GM12878 (cell line): ENCODE results near the gene OR8A1. TPM values are rescaled to one million over a fixed set of nuclear protein-coding genes. Genes with fewer than 3 reads are reported as not detected.

ENCODE experiments used
- ATAC-seq: fragments of 200-7000 bp; cut with Tn5 transposase; 3 replicates; pipeline ENCODE4 v1.9.1; 2020; ENCODE audit warnings: mild to moderate bottlenecking, moderate library complexity
- BruUV-seq: library from RNA; stranded (reverse); fragments of 400-500 nt; replicated peaks from 2 replicates; lab custom pipeline; 2021; lab: Mats Ljungman, UMichigan
- CTCF ChIA-PET: fragments of 300-600 bp; sonication (Branson Sonifier 250); formaldehyde crosslinking; extraction: SDS; loops from one replicate; lab custom pipeline; 2021; ENCODE audit warnings: inconsistent platforms; lab: Yijun Ruan, JAX
- POLR2A ChIA-PET: fragments of 350-600 bp; formaldehyde crosslinking; extraction: SDS; loops from one replicate; lab custom pipeline; 2021; ENCODE audit warnings: inconsistent platforms; lab: Charles Lee
- RAD21 ChIA-PET: fragments of 300-600 bp; sonication (Branson Sonifier 250); formaldehyde crosslinking; loops from one replicate; lab custom pipeline; 2023; ENCODE audit warnings: antibody characterized with exemption; ENCODE audit not compliant: unreplicated experiment; lab: Charles Lee
- SMC1A ChIA-PET: fragments of 300-600 bp; sonication (Branson Sonifier 250); formaldehyde crosslinking; loops from one replicate; lab custom pipeline; 2023; ENCODE audit not compliant: unreplicated experiment, uncharacterized antibody; lab: Charles Lee
- DNase-seq: peaks from one replicate; pipeline ENCODE4 v3.0.0-alpha.2; 2011; ENCODE audit warnings: low read depth, low spot score
- FAIRE-seq: peaks from 3 replicates; lab custom pipeline; 2011; peaks lifted over from hg19 to GRCh38; lab: Jason Lieb, UNC
- H2AFZ ChIP-seq: 2 replicates; pipeline ENCODE4 v1.6.0; 2011; ENCODE audit warnings: low read depth, low read length, control low read depth; ENCODE audit not compliant: control insufficient read depth
- H3K27ac ChIP-seq: 2 replicates; pipeline ENCODE4 v1.5.1; 2011; ENCODE audit warnings: control low read depth; ENCODE audit not compliant: control insufficient read depth, insufficient read depth
- H3K27me3 ChIP-seq, 2 experiments: replicated peaks in 1 of 2; 2 replicates each; pipeline versions ENCODE4 v1.6.0 to v1.6.1; 2011; ENCODE audit warnings: low read length in 1 of 2; ENCODE audit not compliant: control insufficient read depth in 2 of 2, insufficient read depth in 2 of 2
- H3K36me3 ChIP-seq, 2 experiments: 2 replicates each; pipeline ENCODE4 v1.5.1; 2011; ENCODE audit warnings: low read length in 1 of 2; ENCODE audit not compliant: control insufficient read depth in 2 of 2, insufficient read depth in 2 of 2
- H3K4me1 ChIP-seq: 2 replicates; pipeline ENCODE4 v1.6.1; 2011; ENCODE audit warnings: mild to moderate bottlenecking, low read length, moderate library complexity, mixed read lengths; ENCODE audit not compliant: control insufficient read depth, insufficient read depth
- H3K4me2 ChIP-seq: 2 replicates; pipeline ENCODE4 v1.6.0; 2011; ENCODE audit warnings: control low read depth; ENCODE audit not compliant: control insufficient read depth, insufficient read depth
- H3K4me3 ChIP-seq: fragments of 200-600 bp; sonication (generic); 2 replicates; pipeline ENCODE4 v1.5.1; 2016
- H3K79me2 ChIP-seq: 2 replicates; pipeline ENCODE4 v1.6.0; 2011; ENCODE audit warnings: low read length; ENCODE audit not compliant: control insufficient read depth, insufficient read depth
- H3K9ac ChIP-seq: 2 replicates; pipeline ENCODE4 v1.8.0; 2011; ENCODE audit warnings: low read length, control low read depth, mixed read lengths; ENCODE audit not compliant: control insufficient read depth, insufficient read depth
- H3K9me3 ChIP-seq: replicated peaks from 3 replicates; pipeline ENCODE4 v1.5.1; 2011; ENCODE audit warnings: mild to moderate bottlenecking, low read length; ENCODE audit not compliant: control insufficient read depth, insufficient read depth
- H4K20me1 ChIP-seq: 2 replicates; pipeline ENCODE4 v1.6.0; 2011; ENCODE audit not compliant: control insufficient read depth, insufficient read depth
- BACH1 ChIP-seq: fragments of 450-650 bp; IDR thresholded peaks from 2 replicates; pipeline ENCODE4 v1.6.1; 2017; ENCODE audit warnings: mild to moderate bottlenecking, borderline replicate concordance
- EGR1 ChIP-seq, 2 experiments: IDR thresholded peaks; 1 replicate in 1 of 2; 2 replicates in 1 of 2; pipeline ENCODE4 v1.6.1; 2011 to 2012; ENCODE audit warnings: low read depth in 2 of 2, low read length in 2 of 2, borderline replicate concordance in 1 of 2, mild to moderate bottlenecking in 1 of 2, moderate library complexity in 1 of 2
- ESRRA ChIP-seq: IDR thresholded peaks from 2 replicates; pipeline ENCODE4 v1.6.1; 2012; ENCODE audit warnings: mild to moderate bottlenecking, low read length, improper control_type of control experiment
- FOXK2 ChIP-seq: fragments of 450-650 bp; IDR thresholded peaks from 2 replicates; pipeline ENCODE4 v1.6.1; 2017; ENCODE audit warnings: mild to moderate bottlenecking, moderate library complexity
- GATAD2B ChIP-seq: fragments of 450-650 bp; conservative IDR thresholded peaks from 2 replicates; pipeline ENCODE4 v1.6.1; 2017; ENCODE audit warnings: low read depth, mild to moderate bottlenecking, moderate library complexity
- IKZF2 ChIP-seq, 2 experiments: fragments of 450-650 bp; IDR thresholded peaks; 2 replicates each; pipeline ENCODE4 v1.6.1; 2017; ENCODE audit warnings: mild to moderate bottlenecking in 2 of 2, moderate library complexity in 2 of 2
- NFIC ChIP-seq: IDR thresholded peaks from 2 replicates; pipeline ENCODE4 v1.6.1; 2012; ENCODE audit warnings: low read depth, mild to moderate bottlenecking, inconsistent platforms, low read length, moderate library complexity
- NR2C1 ChIP-seq: fragments of 450-650 bp; IDR thresholded peaks from 2 replicates; pipeline ENCODE4 v1.6.1; 2017; ENCODE audit warnings: antibody characterized with exemption, mild to moderate bottlenecking, moderate library complexity
- NR2C2 ChIP-seq: IDR thresholded peaks from 2 replicates; pipeline ENCODE4 v1.6.1; 2011; ENCODE audit warnings: borderline replicate concordance, low read depth; ENCODE audit not compliant: control insufficient read depth, insufficient read length
- NRF1 ChIP-seq: conservative IDR thresholded peaks from 2 replicates; pipeline ENCODE4 v1.6.1; 2011; ENCODE audit warnings: mild to moderate bottlenecking, low read depth, low read length, improper control_type of control experiment
- RBBP5 ChIP-seq: fragments of 200-600 bp; sonication (generic); conservative IDR thresholded peaks from 2 replicates; pipeline ENCODE4 v1.6.1; 2016
- RCOR1 ChIP-seq: conservative IDR thresholded peaks from 2 replicates; pipeline ENCODE4 v1.6.1; 2012; ENCODE audit warnings: low read depth, low read length, improper control_type of control experiment
- SUZ12 ChIP-seq: fragments of 200-600 bp; sonication (generic); IDR thresholded peaks from one replicate; pipeline ENCODE4 v1.6.1; 2018; ENCODE audit warnings: antibody characterized with exemption, mild to moderate bottlenecking; ENCODE audit not compliant: unreplicated experiment
- TCF3 ChIP-seq: IDR thresholded peaks from 2 replicates; pipeline ENCODE4 v1.6.1; 2012; ENCODE audit warnings: low read depth, mild to moderate bottlenecking, low read length, borderline replicate concordance; ENCODE audit not compliant: insufficient read depth
- TCF7 ChIP-seq: IDR thresholded peaks from 2 replicates; pipeline ENCODE4 v1.6.1; 2014; ENCODE audit warnings: antibody characterized with exemption, borderline replicate concordance
- ZNF274 ChIP-seq: IDR thresholded peaks from one replicate; pipeline ENCODE4 v1.8.0; 2011; ENCODE audit not compliant: insufficient read length, insufficient read depth
- ZNF622 ChIP-seq: fragments of 450-650 bp; IDR thresholded peaks from 2 replicates; pipeline ENCODE4 v1.6.1; 2017; ENCODE audit warnings: mild to moderate bottlenecking, inconsistent platforms
- WGBS: methylation state at CpG from one replicate; pipeline ENCODE4 v1.1.6; 2016; ENCODE audit warnings: low lambda C conversion rate; ENCODE audit not compliant: insufficient replicate concordance, insufficient coverage; ENCODE audit errors: missing lambda C conversion rate; 5-methylcytosine and 5-hydroxymethylcytosine counted together
- in situ Hi-C: fragments of 300-500 bp; cut with MboI; formaldehyde crosslinking; loops from 9 replicates; pipeline ENCODE4 v1.14.3; 2018; ENCODE audit warnings: mixed read lengths
- intact Hi-C: fragments of 100-400 bp; cut with micrococcal nuclease; formaldehyde crosslinking; loops from one replicate; pipeline ENCODE4 v1.14.2; 2022; ENCODE audit not compliant: unreplicated experiment
- polyA plus RNA-seq, 11 experiments: library from polyadenylated mRNA; depleted of rRNA in 4 of 11; unstranded in 6 of 11; stranded (reverse) in 5 of 11; fragments of >200 nt; fragmentation: Nextera tagmentation in 4 of 11; fragmentation: Illumina TruSeq in 1 of 11; extraction: Ambion mirVana in 4 of 11; extraction: Trizol in 1 of 11; gene quantifications; 1 replicate in 1 of 11; 2 replicates in 10 of 11; pipeline versions ENCODE4 v1.2.1 to v1.2.3, GENCODE V29; 2011 to 2016; ENCODE audit warnings: inconsistent platforms in 2 of 11, missing spikeins in 2 of 11, low read depth in 1 of 11
- total RNA-seq, 4 experiments: library from RNA; depleted of rRNA in 3 of 4; stranded (reverse); fragments of >200 nt in 3 of 4; fragmentation: Illumina TruSeq in 1 of 4; extraction: Trizol in 1 of 4; gene quantifications; 2 replicates each; pipeline versions ENCODE4 v1.2.1 to v1.2.3, GENCODE V29; 2013 to 2021
- TF ChIP-seq, protein P1 (sequence below): IDR thresholded peaks from 2 replicates; pipeline ENCODE4 v1.6.1; 2012; ENCODE audit warnings: low read depth, low read length, improper control_type of control experiment

The OR8A1 gene
- total and polyA plus RNA-seq, 10 of the 15 experiments (the other 5 are each of a cell fraction or from before 2014, with no cell fraction given) = not detected

DNA sequence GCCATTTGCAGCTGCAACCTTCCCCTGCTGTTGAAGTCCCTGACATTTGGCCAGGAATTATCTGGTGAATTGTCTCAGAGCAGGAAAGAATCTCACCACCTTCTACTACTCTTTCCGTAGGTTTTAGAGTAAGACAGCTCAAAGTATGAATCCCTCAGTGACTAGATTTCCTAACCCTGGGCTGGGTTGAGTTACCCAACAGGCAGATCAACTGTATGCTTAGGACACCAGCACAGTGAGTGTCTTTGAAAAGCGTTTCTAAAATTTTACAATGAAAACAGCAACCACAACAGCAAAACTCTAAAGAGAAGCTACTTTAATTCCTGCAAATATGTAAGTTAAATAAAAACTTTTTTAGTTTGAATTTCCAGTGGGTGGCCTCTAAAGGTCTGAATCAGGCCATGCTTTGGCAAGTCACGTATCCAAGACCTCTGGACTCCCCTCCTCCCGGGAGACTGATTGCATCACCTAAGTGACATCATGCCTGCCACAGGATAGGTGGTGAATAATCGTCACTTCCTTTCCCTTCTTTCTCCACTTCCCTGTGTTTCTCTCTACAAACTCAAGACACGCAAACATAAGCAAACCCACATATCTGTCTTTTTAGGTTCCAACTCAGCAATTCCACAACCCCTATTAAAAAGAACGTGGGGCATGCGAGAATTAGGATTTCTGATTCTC is 34.1 kb upstream of the OR8A1 start (continued):
- no peak for TF ChIP-seq FOXK2

DNA sequence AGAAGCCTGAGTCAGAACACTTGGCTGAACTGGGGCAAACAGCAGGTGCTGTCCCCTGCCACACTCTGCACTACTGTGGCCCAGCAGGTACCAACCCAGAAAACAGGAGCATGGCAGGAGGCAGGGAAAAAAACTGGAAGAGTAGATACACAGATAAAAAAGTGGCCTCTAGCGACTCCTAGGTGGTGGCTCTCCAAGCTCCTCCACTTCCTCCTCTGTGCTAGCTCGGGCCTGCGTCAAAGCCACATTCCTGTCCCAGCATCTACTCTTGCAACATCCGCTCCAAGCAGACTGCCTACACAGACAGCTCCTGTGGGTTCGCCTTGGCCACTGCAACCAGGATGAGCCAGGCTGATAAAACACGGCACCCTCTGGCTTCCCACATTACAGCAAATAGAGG is 33.3 kb upstream of the OR8A1 start:
- RAD21 ChIA-PET = no interaction called here
- intact Hi-C loops = no loop called here
- no peak overlapping the region for H2AFZ ChIP-seq
- SMC1A ChIA-PET = no interaction called here
- no peaks in the 10 kb centered on the region for H3K36me3 ChIP-seq
- no peak overlapping the region for H3K9ac ChIP-seq
- ATAC-seq (no peak), DNase-seq (no peak), FAIRE-seq (no peak)
- H3K9me3 ChIP-seq = no peaks in the 10 kb centered on the region
- no peak overlapping the region for H3K4me3 ChIP-seq
- no peak overlapping the region for H3K27ac ChIP-seq
- 15% methylated on average over 6 of the region's 6 CpGs for WGBS
- no peaks in the 10 kb centered on the region for H3K79me2 ChIP-seq
- in situ Hi-C loops = no loop called here
- POLR2A ChIA-PET = no interaction called here
- H3K27me3 ChIP-seq = no peaks in the 10 kb centered on the region; a peak in 1 of 4 replicates
- CTCF ChIA-PET = no interaction called here
- H3K4me1 ChIP-seq = no peaks in the 10 kb centered on the region
- TF ChIP-seq IKZF2 (IDR thresholded peaks at IDR 0.05) = no peak
- no peaks in the 10 kb centered on the region for H4K20me1 ChIP-seq
- no TSS peak for BruUV-seq
- H3K4me2 ChIP-seq = no peak overlapping the region

DNA sequence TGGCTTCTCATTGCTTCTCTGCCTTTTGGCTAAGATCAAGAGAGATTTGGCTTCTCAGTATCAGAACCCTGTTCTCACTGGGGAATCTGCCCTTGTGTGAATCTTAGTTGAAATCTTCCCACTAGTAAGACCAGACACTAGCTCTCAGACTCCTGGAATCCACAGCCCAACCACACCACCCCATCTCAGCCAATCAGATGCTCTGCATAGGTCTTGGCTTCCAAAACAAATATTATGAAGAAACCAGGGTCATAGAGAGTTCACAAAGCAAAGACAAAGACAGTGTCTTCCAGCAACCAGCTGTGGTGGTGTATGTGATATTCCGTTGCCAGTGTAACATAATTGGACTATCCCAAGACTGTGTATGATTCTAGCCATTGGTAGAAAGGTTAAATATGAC is 31.8 kb upstream of the OR8A1 start:
- Histone ChIP-seq H2AFZ (no peak overlapping the region), H3K36me3 (no peaks in the 10 kb centered on the region), H3K9ac (no peak overlapping the region), H3K27me3 (no peaks in the 10 kb centered on the region), H3K4me2 (no peak overlapping the region), H4K20me1 (no peaks in the 10 kb centered on the region), H3K27ac (no peak overlapping the region), H3K4me3 (no peak overlapping the region), H3K79me2 (no peaks in the 10 kb centered on the region), H3K4me1 (no peaks in the 10 kb centered on the region), H3K9me3 (no peaks in the 10 kb centered on the region)
- ChIA-PET RAD21 (no interaction called here), SMC1A (no interaction called here), CTCF (no interaction called here), POLR2A (no interaction called here)
- no TSS peak for BruUV-seq
- in situ Hi-C loops (no loop called here), intact Hi-C loops (no loop called here)
- FAIRE-seq (no peak), DNase-seq (no peak), ATAC-seq (no peak)
- 20% methylated on average over 1 of the region's 1 CpG for WGBS
- no peak for TF ChIP-seq ZNF274
- no peak for TF ChIP-seq NRF1
- no peak for TF ChIP-seq NR2C2
- no peak for TF ChIP-seq RCOR1
- TF ChIP-seq EGR1 (IDR thresholded peaks at IDR 0.05; ENCODE audit: borderline replicate concordance in 1 of 2, low read depth in 2 of 2, low read length in 2 of 2) = no peak
- no peak for TF ChIP-seq TCF7
- no peak for TF ChIP-seq TCF3
- TF ChIP-seq SUZ12 = no peak
- TF ChIP-seq ZNF622 = no peak
- no peak for TF ChIP-seq ESRRA
- TF ChIP-seq RBBP5 = no peak
- TF ChIP-seq NFIC = no peak
- no peak for TF ChIP-seq NR2C1
- TF ChIP-seq, protein P1, sequence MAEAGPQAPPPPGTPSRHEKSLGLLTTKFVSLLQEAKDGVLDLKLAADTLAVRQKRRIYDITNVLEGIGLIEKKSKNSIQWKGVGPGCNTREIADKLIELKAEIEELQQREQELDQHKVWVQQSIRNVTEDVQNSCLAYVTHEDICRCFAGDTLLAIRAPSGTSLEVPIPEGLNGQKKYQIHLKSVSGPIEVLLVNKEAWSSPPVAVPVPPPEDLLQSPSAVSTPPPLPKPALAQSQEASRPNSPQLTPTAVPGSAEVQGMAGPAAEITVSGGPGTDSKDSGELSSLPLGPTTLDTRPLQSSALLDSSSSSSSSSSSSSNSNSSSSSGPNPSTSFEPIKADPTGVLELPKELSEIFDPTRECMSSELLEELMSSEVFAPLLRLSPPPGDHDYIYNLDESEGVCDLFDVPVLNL = no peak
- no peak for TF ChIP-seq GATAD2B
- no peak for TF ChIP-seq BACH1
